ENCODE results near the gene TRIM41. TPM values are rescaled to one million over a fixed set of nuclear protein-coding genes. Genes with fewer than 3 reads are reported as not detected.

TRIM41 gene
- total and polyA plus RNA-seq, 9 of the 15 experiments (the other 6 are each of a cell fraction or from before 2014, with no cell fraction given): 1.8 to 47.6 (median 20.9) TPM

GRCh38 chr5:181261320-181262049 is 38.4 kb downstream of the TRIM41 start (continued):
- TF ChIP-seq SMC3 (conservative IDR thresholded peaks at IDR 0.05; ENCODE audit: insufficient read depth, low read depth, low read length) (no peak), GTF2A2 (tag; IDR thresholded peaks at IDR 0.05) (peak; percentile 45; the same call in 1 of the 2 replicates), ZKSCAN8 (CRISPR knock-in tag; IDR thresholded peaks at IDR 0.05) (no peak), EHMT2 (IDR thresholded peaks at IDR 0.05) (no peak), PHF20 (IDR thresholded peaks at IDR 0.05; ENCODE audit: partially characterized antibody) (peak; percentile 67), SPI1 (IDR thresholded peaks at IDR 0.05; ENCODE audit: borderline replicate concordance, low read depth, low read length) (peak; percentile 75; the same call in 1 of the 2 replicates), SOX6 (IDR thresholded peaks at IDR 0.05) (no peak), JUN (IDR thresholded peaks at IDR 0.05; ENCODE audit: borderline replicate concordance, low read depth, low read length) (no peak), JUN (CRISPR knock-in tag; IDR thresholded peaks at IDR 0.05; ENCODE audit: borderline replicate concordance) (no peak), SMAD2 (IDR thresholded peaks at IDR 0.05; ENCODE audit: low read depth, low read length) (no peak), DEAF1 (CRISPR knock-in tag; IDR thresholded peaks at IDR 0.05) (no peak), SRSF9 (IDR thresholded peaks at IDR 0.05; ENCODE audit: borderline replicate concordance, low read depth, low read length) (no peak), ESRRA (IDR thresholded peaks at IDR 0.05; ENCODE audit: borderline replicate concordance, low read depth) (no peak; the same call in 1 of the 2 replicates), MAFK (IDR thresholded peaks at IDR 0.05; ENCODE audit: low read length) (no peak), RUNX1 (IDR thresholded peaks at IDR 0.05; ENCODE audit: low read depth) (no peak), MCM3 (IDR thresholded peaks at IDR 0.05) (no peak), PHF8 (IDR thresholded peaks at IDR 0.05; ENCODE audit: borderline replicate concordance, low read length) (peak; percentile 78), FOSL1 (tag; conservative IDR thresholded peaks at IDR 0.05) (no peak), FOXM1 (IDR thresholded peaks at IDR 0.05; ENCODE audit: low read depth) (no peak), FOXM1 (CRISPR knock-in tag; IDR thresholded peaks at IDR 0.05; ENCODE audit: low read depth) (no peak), KAT2B (IDR thresholded peaks at IDR 0.05; ENCODE audit: low read depth, low read length) (no peak), SAFB2 (IDR thresholded peaks at IDR 0.05; ENCODE audit: borderline replicate concordance, low read depth, low read length, severe bottlenecking) (no peak), CEBPZ (IDR thresholded peaks at IDR 0.05; ENCODE audit: borderline replicate concordance, low read depth, low read length) (no peak), KAT7 (CRISPR knock-in tag; IDR thresholded peaks at IDR 0.05; ENCODE audit: borderline replicate concordance) (no peak), MXD1 (CRISPR knock-in tag; IDR thresholded peaks at IDR 0.05; ENCODE audit: borderline replicate concordance, poor library complexity, severe bottlenecking) (no peak)

Data from K562 (cell line).